Suprapubic skin (tissue), 3 donors: Measurements from ENCODE around the gene ASIC2.

Experiments
- CTCF ChIP-seq, 2 donors: fragments of 200-600 bp in 1 of 2; fragments of 450-650 bp in 1 of 2; sonication (generic) in 1 of 2; IDR thresholded peaks; one replicate each; pipeline ENCODE4 v1.5.1; 2016 to 2019; ENCODE audit warnings: antibody characterized with exemption in 2 of 2, mild to moderate bottlenecking in 1 of 2, moderate library complexity in 1 of 2
- EP300 ChIP-seq: sonication (generic); formaldehyde crosslinking; IDR thresholded peaks from one replicate; pipeline ENCODE4 v1.6.1; 2017; ENCODE audit warnings: antibody characterized with exemption
- POLR2A ChIP-seq, 2 donors: fragments of 450-650 bp; IDR thresholded peaks; one replicate each; pipeline ENCODE4 v1.6.1; 2017; ENCODE audit warnings: antibody characterized with exemption in 2 of 2, mild to moderate bottlenecking in 2 of 2, moderate library complexity in 2 of 2

- TF ChIP-seq CTCF (IDR thresholded peaks at IDR 0.05) (no peak), POLR2A (IDR thresholded peaks at IDR 0.05) (no peak), EP300 (no peak)
Measured at GRCh38 chr17:33024688-33025486, 268.2 kb downstream of the ASIC2 start.
